Measurements from ENCODE around the gene PRPSAP2.
"Not testable (repeated sequence)": the region's sequence is repeated elsewhere in the genome, so short reads cannot be mapped to it uniquely, and the experiment has no call there.

The PRPSAP2 gene

DNA sequence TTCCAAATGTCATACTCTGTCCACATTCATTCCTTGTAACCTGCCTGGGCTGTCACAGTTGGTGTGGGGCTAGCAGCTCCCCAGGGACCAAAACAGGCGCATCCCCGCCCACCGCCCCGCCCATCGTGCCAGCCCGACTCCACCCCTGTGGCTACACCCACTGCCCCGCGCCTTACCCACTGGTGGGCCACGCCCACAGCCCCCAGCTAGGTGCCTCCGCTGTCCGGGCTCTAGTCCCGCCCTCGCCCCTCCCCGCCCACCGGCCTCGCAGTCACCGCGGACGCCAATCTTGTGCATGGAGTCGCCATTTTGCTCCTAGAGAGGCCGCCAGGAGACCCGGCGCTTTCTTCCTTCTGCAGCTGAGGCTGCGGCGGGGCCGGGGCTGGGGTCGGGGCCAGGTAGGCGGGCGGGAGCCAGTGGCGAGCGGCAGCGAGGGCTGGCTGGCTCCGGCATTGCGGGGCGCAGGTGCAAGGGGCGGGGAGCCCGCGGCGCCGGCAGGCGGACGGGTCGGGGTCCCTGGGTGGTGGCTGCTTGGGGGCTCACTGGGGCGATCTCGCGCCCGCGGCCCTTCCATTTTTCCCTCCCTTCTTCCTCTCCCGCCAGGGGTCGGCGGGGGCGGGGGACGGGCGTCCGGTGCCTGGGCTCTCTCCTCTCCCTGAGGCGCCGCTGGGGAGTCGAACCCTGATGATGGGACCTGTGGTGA is at the start of gene PRPSAP2:
TSS of gene PRPSAP2 (plus strand) at position 268 of the 703 bp plus-strand sequence. CDS start 7,703 bp downstream, outside the sequence.
- peak; percentile 47 for DNase-seq

GRCh38 chr17:18815924-18816323 is 42.0 kb upstream of the PRPSAP2 start:
- DNase-seq: not testable (repeated sequence)

DNA sequence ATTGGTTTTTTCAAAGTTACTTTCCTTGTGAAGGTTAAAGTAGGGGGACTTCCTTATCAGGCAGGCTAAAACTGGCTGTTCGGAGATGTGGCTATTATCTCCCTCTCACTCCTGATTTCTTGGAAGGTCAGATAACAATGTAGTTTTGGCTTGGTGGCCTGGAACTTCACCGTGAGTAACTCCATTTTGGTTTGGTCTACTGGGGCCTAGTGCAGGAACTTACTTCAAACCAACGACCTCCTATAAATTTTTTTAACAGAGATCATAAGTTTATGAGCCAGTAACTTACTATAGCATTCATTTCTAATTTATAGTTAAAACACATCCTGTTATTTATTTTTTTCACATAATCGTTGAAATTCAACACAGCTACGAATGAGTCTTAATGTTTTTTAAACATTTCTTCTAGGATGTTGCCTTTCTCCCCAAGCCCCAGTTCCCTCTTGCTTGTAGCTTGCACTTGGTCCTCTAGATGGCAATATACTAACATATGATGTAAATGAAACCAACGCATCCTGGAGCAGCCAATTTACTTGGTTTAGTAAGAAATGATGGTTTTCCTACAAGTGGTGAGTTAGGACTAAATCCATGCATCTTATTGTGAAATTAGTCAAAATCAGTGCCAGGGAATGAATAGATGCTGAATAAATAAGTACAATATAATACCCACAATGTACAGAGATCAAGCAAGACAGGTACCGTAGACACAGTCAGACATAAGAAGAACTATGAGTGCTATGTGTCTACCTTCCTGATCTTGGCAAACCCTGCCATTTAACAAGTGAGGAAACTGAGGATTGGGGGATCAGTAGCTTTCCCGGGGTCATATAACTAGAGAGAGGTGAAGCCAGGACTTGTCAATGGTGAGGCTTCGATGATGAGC is 41.2 kb upstream of the PRPSAP2 start:
- peak; percentile 5 for DNase-seq

DNA sequence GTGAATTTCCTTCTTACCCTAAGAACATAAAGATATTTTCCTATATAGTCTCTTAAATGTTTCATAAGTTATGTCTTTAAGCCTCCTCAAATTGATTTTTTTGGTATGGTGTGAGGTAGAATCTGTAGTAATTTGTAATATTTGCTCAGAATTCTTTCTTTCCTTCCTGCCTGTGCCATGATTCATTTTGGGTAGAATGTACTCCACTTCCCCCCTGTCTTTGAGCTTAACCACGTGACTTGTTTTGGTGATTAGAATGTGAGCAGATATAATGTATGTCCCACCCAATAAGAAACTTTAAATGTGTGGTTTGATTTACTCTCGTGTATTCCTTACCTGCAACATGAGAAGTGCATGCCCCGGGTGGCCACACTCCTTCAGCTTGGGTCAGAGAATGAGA is 36.5 kb upstream of the PRPSAP2 start:
- not testable (repeated sequence) for DNase-seq

- DNase-seq: not testable (repeated sequence)
These were observed 30.3 kb upstream of the PRPSAP2 start for GRCh38 chr17:18827613-18828012.

- DNase-seq: no peak
These were observed 9.4 kb upstream of the PRPSAP2 start for GRCh38 chr17:18848501-18848900.

DNA sequence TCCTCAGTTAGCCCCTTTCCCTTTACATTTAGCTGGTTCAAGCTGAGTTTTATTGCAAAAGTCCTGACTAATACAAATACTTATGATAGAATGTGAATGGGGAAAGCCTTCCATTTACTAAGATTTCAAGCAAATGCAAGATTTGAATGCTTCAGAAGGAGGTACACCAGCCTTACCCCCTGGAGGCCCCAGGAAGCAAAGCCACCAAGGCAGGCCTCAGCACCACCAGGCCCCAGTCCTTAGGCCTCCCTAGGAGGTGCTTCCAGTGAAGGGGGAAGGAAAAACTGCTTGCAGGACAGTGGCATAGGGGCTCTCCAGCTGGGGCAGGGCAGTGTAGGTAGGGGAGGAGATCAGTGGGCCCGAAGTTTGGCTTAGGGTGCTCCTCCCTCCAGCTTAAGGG is 7.3 kb upstream of the PRPSAP2 start:
- DNase-seq: no peak

GRCh38 chr17:18851201-18851600 is 6.7 kb upstream of the PRPSAP2 start:
- no peak for DNase-seq

DNA sequence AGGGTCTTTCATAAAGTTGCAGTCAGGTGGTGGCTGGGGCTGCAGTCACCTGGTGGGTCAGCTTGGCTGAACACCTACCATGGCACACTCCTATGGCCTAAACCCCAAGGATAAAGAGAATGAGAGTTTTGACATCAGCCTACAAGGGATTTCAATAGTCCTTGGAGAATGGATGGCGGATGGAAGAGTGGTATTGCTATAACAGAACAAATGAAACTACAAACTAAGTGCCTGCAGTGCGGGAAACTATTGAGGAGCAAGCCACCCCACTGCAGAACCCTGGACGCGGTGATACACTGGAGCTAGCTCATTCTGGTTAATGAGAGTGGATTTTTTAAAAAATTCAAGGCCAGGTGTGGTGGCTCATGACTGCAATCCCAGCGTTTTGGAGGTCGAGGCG is 3.0 kb upstream of the PRPSAP2 start:
- DNase-seq: no peak

GRCh38 chr17:18855831-18856569 is 1.9 kb upstream of the PRPSAP2 start:
- peak; percentile 60 for DNase-seq

DNA sequence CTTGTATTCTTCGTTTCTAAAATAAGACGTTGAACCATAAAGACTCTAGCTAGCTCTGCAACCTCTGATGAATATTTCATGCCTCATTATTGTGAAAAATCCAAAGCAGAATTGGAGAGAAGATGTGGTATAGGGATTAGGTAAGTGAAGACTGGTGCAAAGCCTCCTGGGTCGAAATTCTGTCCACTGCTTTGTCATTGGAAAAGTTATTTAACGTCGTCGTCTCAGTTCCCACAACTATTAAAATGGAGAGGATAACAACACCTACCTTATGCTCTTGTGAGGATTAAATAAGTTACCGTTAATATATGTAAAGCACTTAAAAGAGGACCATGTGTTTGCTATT is 1.4 kb upstream of the PRPSAP2 start:
- DNase-seq: no peak

- no peak for DNase-seq
These were observed 775 bp downstream of the PRPSAP2 start for GRCh38 chr17:18858567-18859245.

DNA sequence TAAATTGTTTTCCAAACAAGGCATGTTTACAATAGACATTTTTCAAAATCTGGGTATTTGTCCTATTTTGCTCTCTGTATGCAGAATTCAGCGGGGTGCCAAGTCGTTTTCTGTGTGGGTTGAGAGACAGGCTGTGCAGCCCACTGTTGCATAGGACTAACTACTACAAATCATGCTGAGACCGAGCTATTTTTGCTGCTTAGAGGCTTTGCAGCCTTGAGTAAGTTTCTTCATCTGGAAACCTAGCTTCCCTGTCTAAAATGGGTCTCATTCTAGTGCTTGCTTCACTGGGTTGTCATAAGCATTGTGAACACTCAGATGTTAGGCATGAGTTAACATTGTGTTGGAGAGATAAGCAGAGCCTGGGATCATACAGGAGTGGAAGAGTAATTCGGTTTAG is 1.3 kb downstream of the PRPSAP2 start:
- DNase-seq: no peak

DNA sequence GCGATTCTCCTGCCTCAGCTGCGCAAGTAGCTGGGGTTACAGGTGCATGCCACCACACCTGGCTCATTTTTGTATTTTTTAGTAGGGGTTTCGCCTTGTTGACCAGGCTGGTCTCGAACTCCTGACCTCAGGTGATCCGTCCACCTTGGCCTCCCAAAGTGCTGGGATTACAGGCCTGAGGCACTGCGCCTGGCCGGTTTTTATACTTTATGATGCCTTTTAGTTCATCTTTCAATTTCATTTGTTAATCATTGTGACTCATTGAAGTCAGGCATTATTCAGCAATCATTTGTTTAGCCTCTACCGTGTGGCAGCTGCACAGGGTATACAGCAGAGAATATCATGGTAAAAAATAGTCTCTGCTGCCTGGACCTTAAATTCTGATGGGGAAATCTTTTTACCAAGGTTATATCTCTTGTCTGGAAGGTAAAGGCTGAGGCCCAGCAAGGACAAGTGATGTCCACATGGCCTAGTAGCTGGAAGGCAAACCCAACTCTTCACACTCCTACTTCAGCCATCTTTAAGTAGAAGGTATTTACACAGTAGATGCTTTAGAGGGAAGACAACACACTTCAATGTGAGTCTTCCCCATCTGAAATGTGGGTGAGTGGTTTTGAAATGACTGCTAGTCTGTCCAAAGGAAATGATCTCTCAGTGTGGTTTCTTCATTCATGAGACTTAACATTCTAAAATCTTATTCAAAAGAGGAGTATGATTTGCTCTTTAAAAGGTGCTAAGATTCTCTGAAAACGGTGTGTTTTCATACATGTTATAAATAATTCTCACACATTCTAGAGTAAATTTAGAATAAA is 2.4 kb downstream of the PRPSAP2 start:
- no peak for DNase-seq

DNA sequence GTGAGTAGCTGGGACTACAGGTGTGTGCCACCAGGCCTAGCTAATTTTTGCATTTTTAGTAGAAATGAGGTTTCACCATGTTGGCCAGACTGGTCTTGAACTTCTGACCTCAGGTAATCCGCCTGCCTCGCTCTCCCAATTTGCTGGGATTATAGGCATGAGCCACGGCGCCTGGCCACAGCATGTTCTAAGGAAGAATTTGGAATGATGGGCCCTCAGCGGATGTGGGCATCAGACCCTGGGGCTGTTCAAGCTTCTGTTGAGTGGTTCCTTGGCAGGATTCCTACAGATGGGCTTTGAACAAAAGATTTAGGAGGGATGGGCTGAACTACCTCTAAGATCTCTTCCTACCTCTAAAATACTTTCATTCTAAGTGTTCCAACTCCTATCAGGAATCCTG is 4.1 kb downstream of the PRPSAP2 start:
- DNase-seq: no peak

DNA sequence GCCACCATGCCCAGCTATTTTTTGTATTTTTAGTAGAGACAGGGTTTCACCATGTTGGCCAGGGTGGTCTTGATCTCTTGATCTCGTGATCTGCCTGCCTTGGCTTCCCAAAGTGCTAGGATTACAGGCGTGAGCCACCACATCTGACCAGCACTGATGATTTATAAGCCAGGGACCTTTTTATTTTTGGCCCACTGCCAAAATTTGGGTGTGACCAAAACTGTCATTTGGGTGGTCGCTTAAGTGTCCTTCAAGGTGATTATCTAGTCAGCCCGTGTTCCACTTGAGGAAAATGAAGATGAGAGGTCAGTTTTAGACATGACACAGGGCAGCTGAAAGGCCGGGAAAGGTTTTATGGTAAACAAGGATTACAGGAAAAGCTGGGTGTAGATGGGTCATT is 7.1 kb downstream of the PRPSAP2 start:
- DNase-seq: not testable (repeated sequence)

DNA sequence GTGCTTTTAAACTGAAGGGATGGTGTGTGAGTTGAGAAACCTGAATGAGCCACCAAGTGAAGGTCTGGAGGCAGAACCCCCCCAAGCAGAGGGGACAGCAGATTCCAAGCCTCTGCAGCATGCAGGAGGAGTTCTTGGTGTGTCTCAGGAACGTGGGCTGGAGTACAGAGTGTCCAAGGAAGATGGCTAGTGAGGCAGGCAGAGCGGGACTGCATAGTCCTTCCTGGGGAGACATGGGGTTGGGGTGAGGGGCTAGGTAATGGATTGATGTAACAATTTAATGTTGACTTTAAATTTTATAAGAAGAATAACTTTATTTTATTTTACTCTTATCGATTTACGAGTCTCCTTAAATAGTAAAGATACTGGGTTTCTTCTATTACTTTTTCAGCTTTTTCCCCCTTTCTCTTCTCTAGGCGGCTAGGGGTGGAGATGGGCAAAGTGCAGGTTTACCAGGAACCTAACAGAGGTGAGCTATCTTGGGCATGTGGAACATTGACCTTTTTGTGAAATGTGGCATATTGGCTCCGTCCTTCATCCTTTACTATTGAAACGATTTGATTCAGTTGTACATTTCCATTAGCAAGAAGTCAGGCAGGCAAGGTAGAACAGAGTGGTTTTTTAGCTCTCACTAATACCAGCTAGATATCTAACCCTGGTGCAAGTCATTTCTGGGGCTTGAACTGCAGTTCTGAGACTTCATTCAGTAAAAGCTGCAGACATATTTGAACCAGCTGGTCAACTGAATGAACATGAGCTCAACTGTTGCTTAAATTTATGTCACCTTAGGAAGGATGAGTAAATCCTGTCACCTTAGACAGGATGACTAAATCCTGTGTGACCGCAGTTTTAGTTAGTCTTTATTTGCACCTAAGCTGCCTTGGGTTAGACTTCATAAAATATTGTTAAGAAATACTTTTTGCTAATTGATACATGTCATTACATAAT is 9.2 kb downstream of the PRPSAP2 start:
- no peak for DNase-seq

DNA sequence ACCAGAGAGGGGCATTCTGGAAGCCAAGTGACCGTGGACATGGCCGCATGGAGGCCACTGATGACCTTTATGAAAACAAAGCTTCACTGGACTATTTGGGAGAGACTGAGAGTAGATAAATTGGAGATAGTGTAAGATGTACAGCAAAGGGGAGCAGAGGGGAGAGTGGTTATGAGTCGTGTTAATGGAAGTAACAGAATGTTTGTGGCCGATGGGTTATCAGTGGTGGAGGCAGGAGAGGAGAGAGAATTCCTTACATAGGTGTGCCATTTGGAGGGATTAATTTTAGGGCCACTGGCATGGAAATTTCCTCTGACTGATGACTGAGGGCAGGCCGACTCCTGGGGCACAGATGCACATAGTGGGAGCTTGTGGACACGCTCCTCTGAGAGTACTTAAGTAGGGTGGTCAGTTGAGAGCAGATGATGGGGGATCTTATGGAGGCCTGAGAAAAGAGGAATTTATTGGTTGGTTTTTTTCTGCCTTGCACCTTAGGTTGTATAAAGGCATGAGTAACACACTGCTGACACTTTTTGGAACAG is 19.2 kb downstream of the PRPSAP2 start:
- no peak for DNase-seq

DNA sequence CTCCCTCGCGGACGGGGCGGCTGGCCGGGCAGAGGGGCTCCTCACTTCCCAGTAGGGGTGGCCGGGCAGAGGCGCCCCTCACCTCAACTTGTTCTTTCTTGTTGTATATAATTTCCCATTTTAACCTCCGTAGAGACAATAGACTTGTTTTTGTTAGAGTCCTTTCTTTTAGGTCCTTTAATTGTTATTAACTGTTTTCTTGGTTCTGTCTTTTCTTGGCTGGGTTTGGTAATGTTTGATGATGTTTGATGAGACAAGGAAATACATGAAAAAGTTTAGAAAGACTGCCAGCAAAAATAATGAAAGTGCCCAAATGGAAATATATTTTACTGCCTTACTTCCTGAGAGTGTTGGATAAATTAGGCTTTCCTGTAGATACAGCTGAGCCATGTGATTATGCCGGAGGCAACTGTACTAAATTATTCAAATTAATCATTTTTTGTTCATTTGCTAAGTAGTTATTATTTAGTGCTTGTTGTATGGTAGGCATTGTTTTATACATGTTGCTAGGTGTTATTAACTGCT is 30.9 kb downstream of the PRPSAP2 start:
- DNase-seq: no peak

- no peak for DNase-seq
These were observed 31.7 kb downstream of the PRPSAP2 start for GRCh38 chr17:18889658-18890057.

Data from GF-D8 (cell line).